CD4-positive, alpha-beta T cell treated with Interleukin-17A for 4 hours (primary cell): Measurements from ENCODE around the gene PTPN13.

Experiments
- DNase-seq: peaks from one replicate; pipeline ENCODE4 v3.0.0-alpha.2; 2020; ENCODE audit warnings: mixed read lengths

PTPN13 gene

GRCh38 chr4:86594559-86595425 is 677 bp downstream of the PTPN13 start:
- DNase-seq = no peak

- no peak for DNase-seq
Measured at GRCh38 chr4:86595426-86595805, 1.3 kb downstream of the PTPN13 start.

DNA sequence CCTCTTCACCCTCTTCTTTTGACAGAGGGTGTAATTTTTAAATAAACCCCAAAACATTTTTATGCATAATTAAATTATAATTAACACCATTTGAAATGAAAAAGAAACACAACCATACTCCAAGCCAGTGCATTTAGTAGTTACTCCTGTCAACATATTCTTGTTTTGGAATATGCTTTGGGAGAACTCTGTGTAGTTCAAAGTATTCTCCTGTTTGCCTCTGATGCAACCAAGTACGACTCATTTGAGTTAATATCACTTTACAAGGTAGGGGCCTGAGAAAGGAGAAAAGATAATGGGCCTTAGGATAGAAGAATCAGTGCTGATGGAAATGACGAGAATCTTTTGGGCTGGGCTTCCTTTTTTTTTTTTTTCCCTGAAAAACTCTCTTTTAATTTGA is 2.7 kb downstream of the PTPN13 start:
- no peak for DNase-seq

GRCh38 chr4:86600007-86600653 is 6.0 kb downstream of the PTPN13 start:
- no peak for DNase-seq

GRCh38 chr4:86603311-86603885 is 9.3 kb downstream of the PTPN13 start:
- DNase-seq = no peak

DNA sequence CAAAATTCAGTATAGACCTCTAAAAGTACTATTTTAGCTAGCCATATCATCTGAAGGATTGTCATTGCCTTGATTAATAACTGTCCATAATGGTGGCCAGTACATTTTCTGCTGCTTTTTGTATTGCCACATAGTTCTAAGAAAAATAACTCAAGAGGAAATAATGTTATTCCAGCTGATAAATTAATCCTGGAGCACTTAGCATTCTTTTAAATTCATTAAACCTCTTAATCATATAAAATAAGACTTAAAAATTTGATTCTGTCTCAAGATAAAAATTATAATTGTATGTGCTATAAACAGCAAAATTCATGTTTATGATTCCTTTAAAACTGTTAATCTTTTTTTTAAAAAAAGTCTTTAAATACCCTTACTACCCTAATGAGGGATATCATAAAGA is 12.7 kb downstream of the PTPN13 start:
- DNase-seq = no peak

DNA sequence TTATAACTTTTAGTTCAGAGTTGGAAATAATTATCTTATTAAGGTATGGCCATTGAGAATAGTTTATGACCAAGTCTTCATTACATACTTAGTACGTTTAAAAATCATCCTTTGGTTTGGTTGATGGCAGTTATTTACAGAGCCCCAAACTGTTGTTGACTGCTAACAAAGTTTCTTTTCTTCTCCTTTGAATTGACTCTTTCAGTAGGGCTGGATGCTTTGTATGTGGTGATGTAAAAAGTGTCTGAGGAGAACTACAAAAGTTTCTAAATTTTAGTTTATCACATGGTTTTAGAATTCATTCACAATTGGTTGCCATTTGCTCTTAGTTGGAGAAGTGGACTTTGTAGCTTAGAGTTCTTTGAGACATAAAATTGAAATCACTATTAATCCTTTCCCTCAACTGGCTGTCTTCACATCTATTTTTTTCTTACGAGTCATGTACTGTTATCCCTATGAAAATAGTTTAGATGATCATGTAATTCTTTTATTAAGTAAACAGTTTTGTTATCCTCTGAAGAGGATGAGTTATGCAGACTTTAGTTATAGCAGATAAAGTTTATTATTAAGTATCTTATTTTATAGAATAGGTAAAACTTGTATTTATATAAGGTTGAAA is 14.8 kb downstream of the PTPN13 start:
- no peak for DNase-seq

GRCh38 chr4:86611757-86612156 is 17.6 kb downstream of the PTPN13 start:
- no peak for DNase-seq

DNA sequence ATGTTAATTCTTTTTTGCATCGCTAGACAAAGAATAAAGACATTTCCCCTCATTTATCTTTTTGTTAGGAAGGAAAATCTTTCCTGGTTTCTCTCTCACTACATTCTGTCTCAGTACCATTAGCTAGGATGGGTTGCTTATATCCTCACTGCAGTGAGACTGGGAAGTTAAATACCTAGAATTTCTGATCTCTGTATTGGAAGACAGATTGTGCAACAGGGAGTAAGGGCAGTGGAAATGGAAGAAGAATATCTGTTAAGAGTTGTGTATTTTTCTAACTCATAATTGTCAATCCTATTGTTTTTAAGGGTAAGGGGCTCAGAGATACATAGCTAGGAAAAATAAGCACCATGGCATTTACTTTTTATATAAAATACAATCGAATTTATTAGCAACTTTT is 19.6 kb downstream of the PTPN13 start:
- DNase-seq = no peak

- no peak for DNase-seq
Measured at GRCh38 chr4:86614865-86615264, 20.8 kb downstream of the PTPN13 start.

DNA sequence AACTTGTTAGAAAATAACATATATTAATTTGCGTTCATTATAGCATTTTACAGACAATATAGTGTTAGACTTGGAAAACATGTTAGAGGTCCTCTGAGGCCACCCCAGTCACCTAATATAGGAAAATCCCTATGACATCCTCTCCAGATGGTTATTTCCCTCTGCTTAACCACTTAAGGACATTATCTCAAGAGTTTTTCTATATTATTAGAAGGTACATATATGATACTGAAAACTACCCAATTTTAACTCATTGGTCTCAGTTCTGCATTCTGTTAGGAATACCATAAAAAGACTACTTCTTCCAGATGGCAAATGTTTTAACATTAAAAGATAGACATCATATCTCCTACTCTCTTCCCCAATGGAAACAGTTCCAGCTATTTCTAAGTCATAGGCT is 21.4 kb downstream of the PTPN13 start:
- no peak for DNase-seq

- no peak for DNase-seq
Measured at GRCh38 chr4:86619656-86620055, 25.5 kb downstream of the PTPN13 start.

GRCh38 chr4:86621435-86621834 is 27.3 kb downstream of the PTPN13 start:
- DNase-seq = no peak

GRCh38 chr4:86626066-86626465 is 32.0 kb downstream of the PTPN13 start:
- no peak for DNase-seq

DNA sequence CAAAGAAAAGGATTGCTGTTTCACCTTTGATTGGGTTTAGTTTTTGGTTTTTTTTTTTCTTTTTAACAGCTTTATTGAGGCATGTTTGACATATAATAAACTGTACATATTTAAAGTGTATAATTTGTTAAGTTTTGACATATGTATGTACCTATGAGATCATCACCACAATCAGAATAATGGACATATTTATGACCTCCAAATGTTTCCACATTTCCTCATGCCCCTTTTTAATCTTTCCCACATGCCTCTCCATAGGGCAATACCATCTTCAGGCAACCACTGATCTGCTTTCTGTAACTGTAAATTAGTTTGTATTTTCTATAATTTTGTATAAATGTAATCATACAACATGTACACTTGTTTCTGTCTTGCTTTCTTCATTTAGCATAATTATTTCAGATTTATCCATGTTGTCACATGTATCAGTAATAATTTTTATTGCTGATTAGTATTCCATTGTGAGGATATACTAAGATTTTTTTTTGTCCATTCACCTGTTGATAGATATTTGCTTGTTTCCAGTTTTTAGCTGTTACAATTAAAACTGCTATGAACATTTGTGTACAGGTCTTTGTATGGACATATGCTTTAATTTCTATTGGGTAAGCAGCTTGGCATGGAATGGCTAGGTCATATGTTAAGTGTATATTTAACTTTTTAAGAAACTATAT is 33.5 kb downstream of the PTPN13 start:
- no peak for DNase-seq

DNA sequence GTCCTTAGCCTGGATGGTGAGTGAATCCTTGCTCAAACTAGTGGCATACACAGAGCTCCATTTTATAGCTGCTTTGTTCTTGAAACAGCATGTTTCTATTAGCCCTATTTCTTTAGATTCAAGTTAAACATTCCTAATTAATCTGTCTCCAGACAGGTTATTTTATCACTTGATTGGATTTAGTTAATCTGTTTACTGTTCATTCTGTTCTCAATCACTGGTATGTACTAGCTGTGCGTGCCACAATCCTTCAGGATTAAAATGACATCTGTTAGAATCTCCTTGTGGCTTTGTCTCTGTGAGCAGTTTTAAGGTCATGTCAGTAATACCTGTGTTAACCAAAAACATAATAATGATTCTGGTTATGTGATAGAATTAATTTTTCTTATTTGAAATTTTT is 36.5 kb downstream of the PTPN13 start:
- no peak for DNase-seq

- DNase-seq = no peak
Measured at GRCh38 chr4:86631166-86631565, 37.1 kb downstream of the PTPN13 start.

- DNase-seq = no peak
Measured at GRCh38 chr4:86633854-86634253, 39.7 kb downstream of the PTPN13 start.

GRCh38 chr4:86640469-86640868 is 46.4 kb downstream of the PTPN13 start:
- no peak for DNase-seq

DNA sequence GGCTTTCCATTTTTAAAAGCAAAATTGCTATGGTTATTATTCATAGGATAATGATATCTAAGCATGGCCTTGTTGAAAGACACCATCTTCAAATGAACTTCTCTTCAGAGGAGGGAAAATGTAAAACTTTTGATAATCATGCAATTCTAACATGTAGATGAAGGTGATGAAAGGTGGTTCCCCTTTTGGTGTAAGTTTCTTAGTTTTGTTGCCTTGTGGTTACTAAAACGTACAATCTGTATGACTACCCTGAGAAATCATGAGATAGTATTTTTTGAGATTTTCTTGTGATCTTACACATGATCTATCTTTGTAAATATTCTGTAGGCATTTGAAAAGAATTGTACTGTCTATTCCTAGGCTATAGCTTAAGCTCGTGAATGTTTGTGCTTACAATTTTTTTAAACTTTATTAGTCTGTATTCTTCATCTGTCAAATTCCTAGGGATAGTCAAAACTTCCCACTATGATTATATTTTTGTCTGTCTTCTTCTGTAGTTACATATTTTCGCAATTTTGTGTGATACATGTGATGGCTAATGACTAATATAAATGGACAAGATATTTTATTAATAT is 47.5 kb downstream of the PTPN13 start:
- DNase-seq = no peak

GRCh38 chr4:86644892-86645291 is 50.8 kb downstream of the PTPN13 start:
- no peak for DNase-seq

GRCh38 chr4:86652332-86652932 is 58.3 kb downstream of the PTPN13 start:
- no peak for DNase-seq
